ENCODE results near the gene CCDC177. TPM values are rescaled to one million over a fixed set of nuclear protein-coding genes. Genes with fewer than 3 reads are reported as not detected.

CCDC177 gene
- total and polyA plus RNA-seq, 2 of the 8 experiments (the other 6 are each of a cell fraction or from before 2014, with no cell fraction given) = 0.62 to 2.8 TPM

DNA sequence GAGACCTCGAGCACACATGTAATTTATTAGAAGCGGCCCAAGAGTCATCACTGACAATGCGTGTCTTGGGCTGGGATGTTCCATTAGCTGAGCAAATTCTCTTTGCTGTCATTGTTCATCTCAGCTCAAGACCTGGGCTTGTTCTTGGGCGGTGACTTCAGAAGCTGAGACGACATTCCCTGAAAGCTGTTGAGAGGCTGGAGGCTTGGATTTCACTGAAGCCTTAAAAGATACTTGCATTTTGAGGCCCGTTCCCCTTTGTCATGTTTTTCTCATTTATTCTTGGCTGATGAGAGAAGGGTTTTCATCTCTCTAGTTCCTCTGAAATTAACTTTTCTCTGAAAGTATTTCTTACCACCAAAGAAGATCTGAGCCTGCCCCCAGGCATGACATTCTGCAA, 20.2 kb upstream of the CCDC177 start:
- no peaks in the 10 kb centered on the region for H3K4me1 ChIP-seq (replicated peaks in 1 of 4; ENCODE audit: control insufficient read depth in 3 of 4, insufficient read depth in 4 of 4, low read length in 3 of 4)
- H3K23me2 ChIP-seq (ENCODE audit: low read depth, low read length) = no peaks in the 10 kb centered on the region
- no peak overlapping the region for H4K5ac ChIP-seq (ENCODE audit: insufficient read length, low read depth, low read length)
- H3K56ac ChIP-seq (replicated peaks; ENCODE audit: insufficient read length, low read depth, low read length) = no peak overlapping the region
- no peak overlapping the region for H3K4me2 ChIP-seq (ENCODE audit: insufficient read depth in 1 of 2, low read depth in 2 of 2, low read length in 2 of 2)
- no peaks in the 10 kb centered on the region for H3K79me2 ChIP-seq (ENCODE audit: control insufficient read depth in 1 of 2, insufficient read depth in 2 of 2, low read length in 2 of 2)
- H3K9me3 ChIP-seq (ENCODE audit: insufficient read depth in 2 of 2, low read depth in 1 of 2, low read length in 1 of 2) = no peaks in the 10 kb centered on the region
- no peak for DNase-seq (ENCODE audit: low read depth in 1 of 2, low spot score in 2 of 2)
- no peak overlapping the region for H3K14ac ChIP-seq (ENCODE audit: insufficient read length)
- no peak overlapping the region for H3K23ac ChIP-seq (ENCODE audit: insufficient read length)
- H2AFZ ChIP-seq (ENCODE audit: low read length) = no peak overlapping the region
- H2BK12ac ChIP-seq (ENCODE audit: low read depth, low read length) = no peak overlapping the region
- 95% methylated on average over 6 of the region's 6 CpGs; no CpG with 5 or more reads in 1 of the 2 experiments for WGBS, 2 experiments (ENCODE audit: extremely low coverage in 1 of 2, insufficient coverage in 1 of 2, insufficient read length in 1 of 2, insufficient replicate concordance in 2 of 2, low coverage in 1 of 2, low lambda C conversion rate in 2 of 2, missing lambda C conversion rate in 1 of 2)
- no peak overlapping the region for H4K91ac ChIP-seq (replicated peaks; ENCODE audit: insufficient read length, low read length)
- no peaks in the 10 kb centered on the region for H3K79me1 ChIP-seq (ENCODE audit: low read depth, low read length)
- H3K27ac ChIP-seq (ENCODE audit: low read depth, low read length) = no peak overlapping the region
- H4K20me1 ChIP-seq (replicated peaks in 1 of 2; ENCODE audit: control insufficient read depth in 1 of 2, insufficient read depth in 2 of 2, low read length in 2 of 2) = no peaks in the 10 kb centered on the region
- no peak overlapping the region for H3K4ac ChIP-seq (replicated peaks; ENCODE audit: insufficient read length, low read depth, low read length)
- no peak overlapping the region for H3K4me3 ChIP-seq (ENCODE audit: extremely low read depth in 1 of 4, insufficient read depth in 2 of 4, low read depth in 3 of 4, low read length in 4 of 4)
- no peak overlapping the region for H2BK20ac ChIP-seq (ENCODE audit: low read length)
- ChIA-PET CTCF (ENCODE audit: partially characterized antibody) (interaction anchor here (1.1 to 3.8 kb wide), 7 partner anchors 10 to 131 kb away, joined by 3 to 32 read pairs (median 3); no protein-coding TSS in a partner anchor), POLR2A (ENCODE audit: partially characterized antibody) (interaction anchor here (0.5 to 0.9 kb wide), 2 partner anchors 56 to 172 kb away, joined by 3 to 5 read pairs; partner anchors contain the start of gene SRSF5)
- no peak overlapping the region for H2BK5ac ChIP-seq (ENCODE audit: low read depth, low read length)
- H4K8ac ChIP-seq (ENCODE audit: extremely low read depth, insufficient read depth, low read length) = no peak overlapping the region
- H2AK5ac ChIP-seq (ENCODE audit: low read depth, low read length) = no peak overlapping the region
- H3K18ac ChIP-seq (ENCODE audit: extremely low read depth, low read length) = no peak overlapping the region
- H2BK15ac ChIP-seq (ENCODE audit: low read length) = no peak overlapping the region
- H3K27me3 ChIP-seq (replicated peaks in 1 of 4; ENCODE audit: control insufficient read depth in 3 of 4, extremely low read depth in 1 of 4, insufficient read depth in 3 of 4, low read length in 3 of 4) = no peaks in the 10 kb centered on the region
- H3K9ac ChIP-seq (replicated peaks in 1 of 4; ENCODE audit: extremely low read depth in 1 of 4, low read depth in 3 of 4, low read length in 3 of 4) = no peak overlapping the region
- H3K36me3 ChIP-seq (ENCODE audit: control insufficient read depth in 2 of 4, insufficient read depth in 4 of 4, low read length in 3 of 4) = no peaks in the 10 kb centered on the region
- FAIRE-seq = no peak
- no peak overlapping the region for H2BK120ac ChIP-seq (replicated peaks; ENCODE audit: low read depth, low read length)
- TF ChIP-seq, protein P1, sequence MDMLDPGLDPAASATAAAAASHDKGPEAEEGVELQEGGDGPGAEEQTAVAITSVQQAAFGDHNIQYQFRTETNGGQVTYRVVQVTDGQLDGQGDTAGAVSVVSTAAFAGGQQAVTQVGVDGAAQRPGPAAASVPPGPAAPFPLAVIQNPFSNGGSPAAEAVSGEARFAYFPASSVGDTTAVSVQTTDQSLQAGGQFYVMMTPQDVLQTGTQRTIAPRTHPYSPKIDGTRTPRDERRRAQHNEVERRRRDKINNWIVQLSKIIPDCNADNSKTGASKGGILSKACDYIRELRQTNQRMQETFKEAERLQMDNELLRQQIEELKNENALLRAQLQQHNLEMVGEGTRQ (IDR thresholded peaks at IDR 0.05; ENCODE audit: low read length) = no peak
- no peak for TF ChIP-seq YY1 (IDR thresholded peaks at IDR 0.05; ENCODE audit: low read depth, low read length)
